Inflammatory macrophage treated with lipopolysaccharide for 4 hours (primary cell): ENCODE results near the gene RGS11.
"Not testable (repeated sequence)": the region's sequence is repeated elsewhere in the genome, so short reads cannot be mapped to it uniquely, and the experiment has no call there.

Experiments
- DNase-seq: peaks from one replicate; pipeline ENCODE4 v3.0.0-alpha.2; 2020

RGS11 gene

GRCh38 chr16:261031-261691, 14.6 kb downstream of the RGS11 start:
- no peak for DNase-seq

- no peak for DNase-seq
These were observed 15.4 kb downstream of the RGS11 start for GRCh38 chr16:260326-260725.

GRCh38 chr16:259814-260253, 15.9 kb downstream of the RGS11 start:
- DNase-seq: no peak

- no peak for DNase-seq
These were observed 16.5 kb downstream of the RGS11 start for GRCh38 chr16:259226-259625.

- DNase-seq: not testable (repeated sequence)
These were observed 17.7 kb downstream of the RGS11 start for GRCh38 chr16:258091-258490.

GRCh38 chr16:255183-255582, 20.6 kb downstream of the RGS11 start:
- DNase-seq: no peak

- no peak for DNase-seq
These were observed 21.3 kb downstream of the RGS11 start for GRCh38 chr16:254461-254860.

GRCh38 chr16:253833-254232, 21.9 kb downstream of the RGS11 start:
- DNase-seq: no peak

GRCh38 chr16:252366-253337, 23.1 kb downstream of the RGS11 start:
- DNase-seq: peak; percentile 66

- no peak for DNase-seq
These were observed 26.3 kb downstream of the RGS11 start for GRCh38 chr16:249431-249830.

GRCh38 chr16:247027-247426, 28.7 kb downstream of the RGS11 start:
- DNase-seq: no peak

GRCh38 chr16:245105-245504, 30.6 kb downstream of the RGS11 start:
- no peak for DNase-seq

- DNase-seq: no peak
These were observed 32.4 kb downstream of the RGS11 start for GRCh38 chr16:243348-243747.

- no peak for DNase-seq
These were observed 33.5 kb downstream of the RGS11 start for GRCh38 chr16:242281-242680.

GRCh38 chr16:240559-240958, 35.2 kb downstream of the RGS11 start:
- no peak for DNase-seq

GRCh38 chr16:239948-240277, 35.8 kb downstream of the RGS11 start:
- peak; percentile 27 for DNase-seq

- peak; percentile 96 for DNase-seq
These were observed 41.1 kb downstream of the RGS11 start, which contains the start of gene FAM234A for GRCh38 chr16:234468-235305. TSS of gene FAM234A (plus strand) at chr16:234821. CDS start at chr16:254414, 19,593 bp downstream.

- no peak for DNase-seq
These were observed 44.8 kb downstream of the RGS11 start for GRCh38 chr16:230949-231348.

GRCh38 chr16:230351-230750, 45.4 kb downstream of the RGS11 start:
- not testable (repeated sequence) for DNase-seq

GRCh38 chr16:229731-230281, 45.9 kb downstream of the RGS11 start:
- DNase-seq: no peak

GRCh38 chr16:228852-229730, 46.7 kb downstream of the RGS11 start, which contains the start of gene LUC7L:
TSS of gene LUC7L (minus strand) at chr16:229449. CDS start at chr16:229339, 110 bp downstream.
- peak; percentile 86 for DNase-seq
